ENCODE measurements around the gene EFHD2. TPM values are rescaled to one million over a fixed set of nuclear protein-coding genes. Genes with fewer than 3 reads are reported as not detected.
"Not testable (repeated sequence)": the region's sequence is repeated elsewhere in the genome, so short reads cannot be mapped to it uniquely, and the experiment has no call there.

EFHD2 gene
- total and polyA plus RNA-seq, 2 of the 8 experiments (the other 6 are each of a cell fraction or from before 2014, with no cell fraction given) = 24.4 to 25.1 TPM

GRCh38 chr1:15379151-15379550 is 30.5 kb upstream of the EFHD2 start:
- FAIRE-seq; H4K5ac ChIP-seq (ENCODE audit: insufficient read length, low read depth, low read length); H4K8ac ChIP-seq (ENCODE audit: extremely low read depth, insufficient read depth, low read length); H2BK120ac ChIP-seq (replicated peaks; ENCODE audit: low read depth, low read length); H4K20me1 ChIP-seq (replicated peaks in 1 of 2; ENCODE audit: control insufficient read depth in 1 of 2, insufficient read depth in 2 of 2, low read length in 2 of 2); H4K91ac ChIP-seq (replicated peaks; ENCODE audit: insufficient read length, low read length); H3K18ac ChIP-seq (ENCODE audit: extremely low read depth, low read length); H2BK12ac ChIP-seq (ENCODE audit: low read depth, low read length); POLR2A ChIA-PET (ENCODE audit: partially characterized antibody); H3K27ac ChIP-seq (ENCODE audit: low read depth, low read length); H3K9me3 ChIP-seq (ENCODE audit: insufficient read depth in 2 of 2, low read depth in 1 of 2, low read length in 1 of 2); H2BK15ac ChIP-seq (ENCODE audit: low read length); H3K4ac ChIP-seq (replicated peaks; ENCODE audit: insufficient read length, low read depth, low read length); DNase-seq (ENCODE audit: low read depth in 1 of 2, low spot score in 2 of 2); H2BK20ac ChIP-seq (ENCODE audit: low read length); H3K14ac ChIP-seq (ENCODE audit: insufficient read length); H2AK5ac ChIP-seq (ENCODE audit: low read depth, low read length); H3K79me1 ChIP-seq (ENCODE audit: low read depth, low read length); H3K4me2 ChIP-seq (ENCODE audit: insufficient read depth in 1 of 2, low read depth in 2 of 2, low read length in 2 of 2); H3K79me2 ChIP-seq (ENCODE audit: control insufficient read depth in 1 of 2, insufficient read depth in 2 of 2, low read length in 2 of 2); CTCF ChIA-PET (ENCODE audit: partially characterized antibody); H3K23me2 ChIP-seq (ENCODE audit: low read depth, low read length); H3K4me3 ChIP-seq (ENCODE audit: extremely low read depth in 1 of 4, insufficient read depth in 2 of 4, low read depth in 3 of 4, low read length in 4 of 4); H2AFZ ChIP-seq (ENCODE audit: low read length); H3K56ac ChIP-seq (replicated peaks; ENCODE audit: insufficient read length, low read depth, low read length); H2BK5ac ChIP-seq (ENCODE audit: low read depth, low read length); H3K9ac ChIP-seq (replicated peaks in 1 of 4; ENCODE audit: extremely low read depth in 1 of 4, low read depth in 3 of 4, low read length in 3 of 4); H3K36me3 ChIP-seq (ENCODE audit: control insufficient read depth in 2 of 4, insufficient read depth in 4 of 4, low read length in 3 of 4); H3K23ac ChIP-seq (ENCODE audit: insufficient read length): not testable (repeated sequence)
- WGBS, 2 experiments (ENCODE audit: extremely low coverage in 1 of 2, insufficient coverage in 1 of 2, insufficient read length in 1 of 2, insufficient replicate concordance in 2 of 2, low coverage in 1 of 2, low lambda C conversion rate in 2 of 2, missing lambda C conversion rate in 1 of 2) = 78% methylated on average over 8 of the region's 9 CpGs; no CpG with 5 or more reads in 1 of the 2 experiments
- peaks cover 4 to 12% (median 7%) of the 10 kb centered on the region in 4 experiments for H3K4me1 ChIP-seq (replicated peaks in 1 of 4; ENCODE audit: control insufficient read depth in 3 of 4, insufficient read depth in 4 of 4, low read length in 3 of 4)
- H3K27me3 ChIP-seq (replicated peaks in 1 of 4; ENCODE audit: control insufficient read depth in 3 of 4, extremely low read depth in 1 of 4, insufficient read depth in 3 of 4, low read length in 3 of 4) = peaks cover 0 to 32% (median 23%) of the 10 kb centered on the region in 4 experiments; a peak in 6 of 7 replicates

Data from H1 (cell line).